Measurements from ENCODE around the gene PEPD. TPM values are rescaled to one million over a fixed set of nuclear protein-coding genes. Genes with fewer than 3 reads are reported as not detected.
A peak's percentile ranks its signal among the peaks of the same experiment; 100 is the strongest.
"Not testable (repeated sequence)": the region's sequence is repeated elsewhere in the genome, so short reads cannot be mapped to it uniquely, and the experiment has no call there.

Gene PEPD
- 10 to 100 TPM; 58.9 to 81.0 (median 70.7) TPM for total RNA-seq

DNA sequence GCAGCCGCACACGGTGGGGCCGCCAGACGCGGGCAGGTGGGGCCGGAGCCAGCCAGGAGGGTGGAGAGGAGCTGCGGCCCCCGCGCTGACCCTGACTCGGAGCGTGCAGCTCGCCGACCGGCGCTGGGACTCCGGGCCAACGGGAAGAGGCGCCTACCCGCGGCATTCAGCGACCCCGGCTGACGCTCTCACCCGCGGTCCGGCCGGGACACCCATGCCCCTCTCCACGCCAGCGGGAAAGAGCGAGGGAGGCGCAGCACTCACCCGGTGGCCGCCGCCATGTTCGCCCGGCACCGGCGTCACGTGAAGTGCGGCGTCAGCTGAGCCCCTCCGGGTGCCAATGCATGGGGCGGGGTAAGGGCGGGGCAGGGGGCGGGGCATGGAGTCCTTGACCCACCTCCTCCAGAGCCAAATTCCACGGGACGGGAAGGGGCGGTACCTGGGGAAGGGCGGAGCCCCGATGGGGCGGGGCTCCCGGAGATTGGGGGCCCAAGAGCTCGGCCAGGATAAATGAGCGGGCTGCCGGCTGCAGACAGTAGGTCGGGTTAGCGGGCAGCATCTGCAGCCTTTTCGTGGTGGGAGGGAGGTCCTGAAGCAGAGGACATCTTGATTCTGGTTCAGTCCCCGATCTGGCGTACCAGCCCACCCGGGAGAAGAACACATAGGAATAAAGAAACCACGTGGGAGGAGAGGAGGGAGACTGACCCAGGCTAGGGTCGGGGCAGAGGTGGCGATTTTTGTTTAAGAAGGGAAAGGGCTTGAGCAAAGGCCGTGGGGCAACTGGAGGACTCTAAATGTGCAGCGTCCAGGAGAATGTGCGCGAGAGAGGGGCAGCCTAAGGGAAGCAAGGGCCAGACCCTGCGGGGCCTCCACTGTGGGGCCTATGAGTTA, at the start of gene PEPD:
Gene PEPD (minus strand): TSS at position 312 of the 891 bp plus-strand sequence. CDS start 31 bp downstream, at position 281.
- no peak for TF ChIP-seq POLR2A (IDR thresholded peaks at IDR 0.05)
- TF ChIP-seq CTCF (IDR thresholded peaks at IDR 0.05) = no peak
- peak within 1 kb of the TSS; percentile 89 for H3K4me3 ChIP-seq (ENCODE audit: low read depth, poor library complexity, severe bottlenecking)
- DNase-seq (ENCODE audit: low spot score in 2 of 2) = peak; percentile 87 to 97
- intact Hi-C loops (cut with DNase I; ENCODE audit: low total_unique reads) = no loop called here
- 6 to 10% methylated on average over 27 to 52 of the region's 69 CpGs for WGBS, 2 donors

GRCh38 chr19:33569821-33570220, 48.2 kb upstream of the PEPD start:
- no peak for TF ChIP-seq CTCF (IDR thresholded peaks at IDR 0.05)
- TF ChIP-seq POLR2A (IDR thresholded peaks at IDR 0.05) = no peak
- intact Hi-C loops (cut with DNase I; ENCODE audit: low total_unique reads) = no loop called here
- H3K4me3 ChIP-seq (ENCODE audit: low read depth, poor library complexity, severe bottlenecking) = no peak overlapping the region
- WGBS, 2 donors = 17 to 22% methylated on average over 5 of the region's 5 CpGs
- DNase-seq (ENCODE audit: low spot score in 2 of 2) = no peak

GRCh38 chr19:33568706-33569105, 47.1 kb upstream of the PEPD start:
- no peak overlapping the region for H3K4me3 ChIP-seq (ENCODE audit: low read depth, poor library complexity, severe bottlenecking)
- no peak for DNase-seq (ENCODE audit: low spot score in 2 of 2)
- TF ChIP-seq CTCF (IDR thresholded peaks at IDR 0.05) (no peak), POLR2A (IDR thresholded peaks at IDR 0.05) (no peak)
- WGBS, 2 donors = 65 to 66% methylated on average over 2 of the region's 2 CpGs
- intact Hi-C loops (cut with DNase I; ENCODE audit: low total_unique reads) = no loop called here

DNA sequence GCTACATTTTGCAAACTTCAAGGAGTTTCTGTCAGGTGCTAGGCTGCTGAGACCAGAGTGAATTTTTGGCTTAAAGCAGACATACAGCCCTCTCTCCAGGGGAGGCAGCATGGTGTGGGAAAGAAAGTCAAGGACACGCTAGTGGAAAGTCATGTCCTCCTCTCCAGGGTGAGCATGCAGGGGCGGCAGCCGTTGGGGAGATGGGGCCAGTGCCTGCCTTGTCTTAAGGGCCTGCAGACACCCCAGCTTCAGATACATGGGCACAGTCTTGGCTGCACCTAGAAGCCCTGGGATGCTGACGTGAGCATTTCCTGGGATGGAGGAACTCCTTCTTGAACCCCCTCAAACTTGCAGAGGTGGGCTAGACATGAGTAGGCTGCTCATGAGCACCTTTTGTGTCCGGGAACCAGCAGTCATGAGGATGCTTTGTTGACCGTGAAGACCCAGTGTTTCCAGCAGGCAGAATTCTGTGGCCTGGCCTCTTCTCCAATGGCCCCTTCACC, 43.3 kb upstream of the PEPD start:
- TF ChIP-seq CTCF (IDR thresholded peaks at IDR 0.05) = no peak
- TF ChIP-seq POLR2A (IDR thresholded peaks at IDR 0.05) = no peak
- peak in 1 of 2 donors; percentile 77 for DNase-seq (ENCODE audit: low spot score in 2 of 2)
- 65 to 78% methylated on average over 6 of the region's 6 CpGs for WGBS, 2 donors
- no peak overlapping the region for H3K4me3 ChIP-seq (ENCODE audit: low read depth, poor library complexity, severe bottlenecking)
- intact Hi-C loops (cut with DNase I; ENCODE audit: low total_unique reads) = no loop called here

DNA sequence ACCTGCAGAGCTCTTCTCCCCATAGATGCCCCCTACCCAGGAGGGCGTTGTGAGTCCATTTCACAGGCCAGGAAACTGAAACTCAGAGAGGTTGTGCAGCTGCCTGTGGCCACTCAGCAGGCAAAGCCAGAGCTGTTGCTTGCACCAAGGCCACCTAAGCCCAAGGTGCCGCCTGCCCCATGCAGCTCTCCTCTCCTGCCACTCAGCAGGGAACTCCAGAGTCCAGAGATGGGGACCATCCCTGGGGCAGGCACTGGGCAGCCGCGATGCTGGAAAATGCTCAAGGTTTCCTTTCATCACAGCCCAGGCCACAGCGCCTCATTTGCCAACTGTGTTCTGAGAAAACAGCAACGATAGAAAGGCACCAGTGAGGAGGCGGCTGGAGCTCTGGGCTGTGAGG, 41.0 kb upstream of the PEPD start:
- TF ChIP-seq CTCF (IDR thresholded peaks at IDR 0.05) = no peak
- TF ChIP-seq POLR2A (IDR thresholded peaks at IDR 0.05) = no peak
- intact Hi-C loops (cut with DNase I; ENCODE audit: low total_unique reads) = no loop called here
- WGBS, 2 donors = 75 to 81% methylated on average over 7 of the region's 7 CpGs
- no peak overlapping the region for H3K4me3 ChIP-seq (ENCODE audit: low read depth, poor library complexity, severe bottlenecking)
- DNase-seq (ENCODE audit: low spot score in 2 of 2) = no peak

- 79 to 82% methylated on average over 5 of the region's 5 CpGs for WGBS, 2 donors
- intact Hi-C loops (cut with DNase I; ENCODE audit: low total_unique reads); H3K4me3 ChIP-seq (ENCODE audit: low read depth, poor library complexity, severe bottlenecking); DNase-seq (ENCODE audit: low spot score in 2 of 2): not testable (repeated sequence)
Observed at GRCh38 chr19:33561666-33562065, 40.1 kb upstream of the PEPD start.
